Esophagus muscularis mucosa (tissue), 4 donors: ENCODE results near the gene YY1. TPM values are rescaled to one million over a fixed set of nuclear protein-coding genes. Genes with fewer than 3 reads are reported as not detected.
"Not testable (repeated sequence)": the region's sequence is repeated elsewhere in the genome, so short reads cannot be mapped to it uniquely, and the experiment has no call there.

ENCODE experiments used
- DNase-seq: peaks from one replicate; pipeline ENCODE4 v3.0.0-alpha.2; 2017; ENCODE audit errors: extremely low spot score
- H3K27ac ChIP-seq, 4 donors: fragments of 200-600 bp; sonication (generic); replicated peaks in 1 of 4; 1 replicate in 3 of 4; 2 replicates in 1 of 4; pipeline ENCODE4 v1.5.1; 2016 to 2019; ENCODE audit warnings: mild to moderate bottlenecking in 1 of 4
- H3K27me3 ChIP-seq, 4 donors: fragments of 200-600 bp; sonication (generic); one replicate each; pipeline versions ENCODE4 v1.5.1 to v1.6.0; 2016 to 2019
- H3K36me3 ChIP-seq, 4 donors: fragments of 200-600 bp; sonication (generic); one replicate each; pipeline ENCODE4 v1.5.1; 2016 to 2019
- H3K4me1 ChIP-seq, 4 donors: fragments of 200-600 bp; sonication (generic); one replicate each; pipeline ENCODE4 v1.5.1; 2016 to 2019
- H3K4me3 ChIP-seq, 4 donors: fragments of 200-600 bp; sonication (generic); 1 replicate in 2 of 4; 2 replicates in 2 of 4; pipeline ENCODE4 v1.5.1; 2016 to 2019; ENCODE audit warnings: mild to moderate bottlenecking in 4 of 4, moderate library complexity in 1 of 4
- H3K9me3 ChIP-seq, 4 donors: fragments of 200-600 bp; sonication (generic); 1 replicate in 3 of 4; 2 replicates in 1 of 4; pipeline ENCODE4 v1.5.1; 2016 to 2019
- EP300 ChIP-seq: sonication (generic); formaldehyde crosslinking; IDR thresholded peaks from one replicate; pipeline ENCODE4 v1.6.1; 2017; ENCODE audit warnings: antibody characterized with exemption
- POLR2A ChIP-seq: fragments of 450-650 bp; IDR thresholded peaks from one replicate; pipeline ENCODE4 v1.6.1; 2017; ENCODE audit warnings: antibody characterized with exemption, moderate library complexity, mild to moderate bottlenecking, low read depth
- POLR2AphosphoS5 ChIP-seq, 2 donors: sonication (generic); formaldehyde crosslinking; IDR thresholded peaks; one replicate each; pipeline ENCODE4 v1.6.1; 2017; ENCODE audit warnings: antibody characterized with exemption in 2 of 2
- WGBS: methylation state at CpG from one replicate; pipeline ENCODE4 v1.1.5; 2018; 5-methylcytosine and 5-hydroxymethylcytosine counted together
- intact Hi-C: fragments of 100-400 bp; cut with DNase I; formaldehyde crosslinking; loops from one replicate; pipeline ENCODE4 v1.15.1; 2023
- total RNA-seq, 4 donors: library from RNA; depleted of rRNA; stranded (reverse); fragments of >200 nt; gene quantifications; one replicate each; pipeline versions ENCODE4 v1.1.0 to v1.2.1, GENCODE V29; 2016
- TF ChIP-seq, protein P1 (sequence below), 3 experiments: fragments of 200-600 bp in 2 of 3; fragments of 450-650 bp in 1 of 3; sonication (generic) in 2 of 3; IDR thresholded peaks; one replicate each; pipeline ENCODE4 v1.5.1; 2017 to 2019; ENCODE audit warnings: antibody characterized with exemption in 3 of 3, mild to moderate bottlenecking in 2 of 3, moderate library complexity in 1 of 3

The YY1 gene
- total RNA-seq, 4 donors from 2014 or later, result 54.8 to 83.4 (median 62.7) TPM

DNA sequence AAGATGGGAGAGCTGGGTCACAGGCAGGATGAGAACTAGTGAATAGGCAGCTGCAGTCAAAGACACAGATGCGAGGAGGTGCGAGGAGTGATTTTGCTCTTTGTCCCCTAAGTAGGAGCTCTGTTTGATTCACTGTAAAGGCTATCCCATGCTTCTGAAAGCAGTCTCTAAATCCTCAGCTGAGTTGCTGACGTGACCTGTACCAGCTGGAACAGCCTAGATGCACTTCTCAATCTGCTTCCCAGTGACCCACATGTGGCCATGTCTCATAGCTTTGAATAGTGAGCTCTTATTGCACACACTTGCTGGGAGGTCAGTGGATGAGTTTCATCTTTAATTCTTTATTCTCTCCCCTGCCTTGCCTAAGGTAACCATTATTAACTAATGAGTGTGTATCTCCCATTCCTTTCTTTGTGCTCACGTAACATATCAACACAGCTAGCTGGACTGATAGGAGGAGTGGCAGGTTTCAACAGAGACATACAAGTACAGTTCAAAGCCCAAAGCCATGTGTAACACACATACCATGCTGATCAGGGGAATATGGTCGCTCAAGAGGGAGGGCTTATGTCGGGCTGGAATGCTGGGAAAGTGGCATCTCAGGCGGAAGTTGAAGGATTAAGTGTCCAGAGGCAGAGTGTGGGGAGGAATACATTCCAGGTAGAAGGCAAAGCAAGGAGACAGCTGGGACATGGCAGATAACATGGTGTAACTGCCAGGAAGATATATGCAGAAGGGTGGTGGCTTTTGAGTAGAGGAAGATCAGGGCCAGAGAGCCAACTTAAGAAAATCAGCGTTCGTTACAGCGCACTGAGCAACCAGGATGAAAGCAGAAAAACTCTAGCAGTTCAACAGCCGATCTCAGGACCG is 15.4 kb upstream of the YY1 start:
- Histone ChIP-seq H3K36me3 (no peaks in the 10 kb centered on the region), H3K9me3 (no peaks in the 10 kb centered on the region), H3K27me3 (no peaks in the 10 kb centered on the region), H3K27ac (no peak overlapping the region), H3K4me1 (peaks cover 22 to 31% (median 27%) of the 10 kb centered on the region in 4 donors), H3K4me3 (no peak overlapping the region)
- TF ChIP-seq POLR2A, result no peak
- no peak for TF ChIP-seq EP300
- no peak for TF ChIP-seq POLR2AphosphoS5 (IDR thresholded peaks at IDR 0.05)
- TF ChIP-seq, protein P1, sequence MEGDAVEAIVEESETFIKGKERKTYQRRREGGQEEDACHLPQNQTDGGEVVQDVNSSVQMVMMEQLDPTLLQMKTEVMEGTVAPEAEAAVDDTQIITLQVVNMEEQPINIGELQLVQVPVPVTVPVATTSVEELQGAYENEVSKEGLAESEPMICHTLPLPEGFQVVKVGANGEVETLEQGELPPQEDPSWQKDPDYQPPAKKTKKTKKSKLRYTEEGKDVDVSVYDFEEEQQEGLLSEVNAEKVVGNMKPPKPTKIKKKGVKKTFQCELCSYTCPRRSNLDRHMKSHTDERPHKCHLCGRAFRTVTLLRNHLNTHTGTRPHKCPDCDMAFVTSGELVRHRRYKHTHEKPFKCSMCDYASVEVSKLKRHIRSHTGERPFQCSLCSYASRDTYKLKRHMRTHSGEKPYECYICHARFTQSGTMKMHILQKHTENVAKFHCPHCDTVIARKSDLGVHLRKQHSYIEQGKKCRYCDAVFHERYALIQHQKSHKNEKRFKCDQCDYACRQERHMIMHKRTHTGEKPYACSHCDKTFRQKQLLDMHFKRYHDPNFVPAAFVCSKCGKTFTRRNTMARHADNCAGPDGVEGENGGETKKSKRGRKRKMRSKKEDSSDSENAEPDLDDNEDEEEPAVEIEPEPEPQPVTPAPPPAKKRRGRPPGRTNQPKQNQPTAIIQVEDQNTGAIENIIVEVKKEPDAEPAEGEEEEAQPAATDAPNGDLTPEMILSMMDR (IDR thresholded peaks at IDR 0.05), result no peak
- no peak for DNase-seq
- 90% methylated on average over 12 of the region's 12 CpGs for WGBS
- intact Hi-C loops, result no loop called here

DNA sequence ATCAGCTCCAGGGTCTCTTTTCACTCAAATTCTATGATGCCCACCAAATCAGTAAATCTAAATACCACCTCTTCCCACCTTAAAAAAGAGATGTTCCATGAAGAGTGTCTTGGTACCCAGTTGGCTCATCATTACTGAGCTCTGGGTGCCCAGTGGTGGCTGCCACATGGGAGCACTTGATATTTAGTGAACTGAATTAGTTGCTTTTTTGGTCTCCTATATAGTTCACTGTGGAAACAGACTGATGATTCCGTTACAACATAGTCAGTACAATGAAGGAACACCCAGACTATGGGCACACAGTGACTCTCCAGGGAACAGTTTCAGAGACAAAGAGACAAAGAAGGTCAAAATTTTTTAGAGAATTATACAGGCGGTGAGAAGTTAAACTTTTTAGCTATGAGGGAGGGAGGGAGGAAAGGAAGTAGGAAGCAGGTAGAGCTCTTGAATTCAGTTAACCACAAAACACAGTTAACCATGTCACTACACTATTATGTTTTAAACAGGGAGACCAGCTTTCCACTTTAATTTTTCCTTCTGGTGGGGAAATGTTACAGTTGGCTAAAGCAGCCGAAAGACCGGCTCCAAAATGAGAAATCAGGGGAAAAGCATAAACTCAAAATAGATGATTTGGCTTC is 14.6 kb upstream of the YY1 start:
- DNase-seq, result no peak
- Histone ChIP-seq H3K9me3 (no peaks in the 10 kb centered on the region), H3K27me3 (no peaks in the 10 kb centered on the region), H3K27ac (no peak overlapping the region), H3K36me3 (no peaks in the 10 kb centered on the region), H3K4me3 (no peak overlapping the region), H3K4me1 (peaks cover 22 to 31% (median 27%) of the 10 kb centered on the region in 4 donors)
- WGBS, result 84% methylated on average over 4 of the region's 4 CpGs
- intact Hi-C loops, result no loop called here
- no peak for TF ChIP-seq POLR2AphosphoS5 (IDR thresholded peaks at IDR 0.05)

DNA sequence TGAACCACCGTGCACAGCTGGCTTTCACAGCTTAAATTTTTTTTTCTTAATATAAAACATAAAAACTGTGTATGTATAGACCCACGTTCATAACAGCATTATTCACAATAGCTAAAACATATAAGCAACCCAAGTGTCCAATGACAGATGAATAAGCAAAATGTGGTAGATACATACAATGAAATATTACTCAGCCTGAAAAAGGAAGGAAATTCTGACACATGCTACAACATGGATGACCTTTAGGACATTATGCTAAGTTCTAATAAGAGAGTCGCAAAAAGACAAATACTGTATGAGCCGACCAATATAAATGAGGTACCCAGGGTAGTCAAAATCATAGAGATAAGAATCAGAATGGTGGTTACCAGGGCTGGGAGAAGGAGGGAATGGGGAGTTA is 13.8 kb upstream of the YY1 start:
- DNase-seq, result no peak
- H3K27ac ChIP-seq, result no peak overlapping the region
- intact Hi-C loops, result no loop called here
- no peaks in the 10 kb centered on the region for H3K36me3 ChIP-seq
- no peak for TF ChIP-seq POLR2AphosphoS5 (IDR thresholded peaks at IDR 0.05)
- no peak for TF ChIP-seq EP300
- TF ChIP-seq POLR2A, result no peak
- TF ChIP-seq, protein P1 (IDR thresholded peaks at IDR 0.05), result no peak
- H3K9me3 ChIP-seq, result no peaks in the 10 kb centered on the region
- no peaks in the 10 kb centered on the region for H3K27me3 ChIP-seq
- no peak overlapping the region for H3K4me3 ChIP-seq
- 90% methylated on average over 4 of the region's 4 CpGs for WGBS
- H3K4me1 ChIP-seq, result peaks cover 22 to 31% (median 27%) of the 10 kb centered on the region in 4 donors

DNA sequence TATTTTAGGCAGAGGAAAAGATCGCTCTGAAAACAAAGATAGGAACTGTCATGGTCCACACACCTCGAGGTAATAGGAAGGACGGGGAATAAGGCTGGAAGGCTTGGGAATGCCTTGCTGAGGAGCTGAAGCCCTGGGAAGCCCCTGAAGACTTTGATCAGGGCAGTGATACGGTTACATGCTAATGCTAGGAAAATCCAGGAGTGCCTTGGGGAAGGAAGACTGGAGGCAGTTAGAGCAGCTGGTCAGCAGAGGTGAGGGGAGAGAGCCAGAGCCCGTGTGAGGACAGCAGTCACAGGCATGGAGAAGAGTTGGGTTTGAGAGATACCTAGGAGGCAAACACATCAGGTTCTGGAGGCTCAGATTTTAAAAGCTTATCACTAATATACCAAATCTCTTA is 8.6 kb upstream of the YY1 start:
- 84% methylated on average over 5 of the region's 5 CpGs for WGBS
- Histone ChIP-seq H3K36me3 (peaks cover 0 to 5% (median 4%) of the 10 kb centered on the region in 4 donors), H3K27ac (no peak overlapping the region), H3K9me3 (no peaks in the 10 kb centered on the region), H3K4me3 (no peak overlapping the region), H3K27me3 (no peaks in the 10 kb centered on the region), H3K4me1 (peaks cover 0 to 12% (median 5%) of the 10 kb centered on the region in 4 donors)
- DNase-seq, result no peak
- intact Hi-C loops, result no loop called here
- TF ChIP-seq POLR2AphosphoS5 (IDR thresholded peaks at IDR 0.05) (no peak), POLR2A (no peak), EP300 (no peak)
- TF ChIP-seq, protein P1 (IDR thresholded peaks at IDR 0.05), result no peak

DNA sequence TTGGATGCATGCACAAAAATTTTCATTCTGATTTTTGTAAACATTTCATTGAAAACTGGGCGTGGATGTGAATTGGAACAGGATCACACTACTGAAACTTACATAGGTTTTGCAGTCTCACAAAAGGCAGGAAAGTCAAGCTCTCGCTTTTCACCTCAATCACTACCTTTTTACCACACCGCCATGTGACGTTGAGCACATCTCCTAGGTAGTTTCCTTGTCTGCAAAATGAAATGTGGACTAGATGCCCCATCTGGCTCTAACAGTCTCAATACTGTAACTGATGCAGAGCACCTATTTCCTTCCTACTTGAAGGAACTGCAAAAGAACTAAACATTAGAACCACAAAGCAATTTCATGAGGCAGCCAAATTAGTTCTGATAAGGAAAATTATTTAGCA is 4.4 kb upstream of the YY1 start:
- peaks cover 16 to 35% (median 28%) of the 10 kb centered on the region in 4 donors for H3K4me1 ChIP-seq
- H3K36me3 ChIP-seq, result peaks cover 0 to 5% (median 4%) of the 10 kb centered on the region in 4 donors
- H3K9me3 ChIP-seq, result no peaks in the 10 kb centered on the region
- no peaks in the 10 kb centered on the region for H3K27me3 ChIP-seq
- DNase-seq, result no peak
- TF ChIP-seq POLR2A (no peak), EP300 (no peak), POLR2AphosphoS5 (IDR thresholded peaks at IDR 0.05) (no peak)
- TF ChIP-seq, protein P1 (IDR thresholded peaks at IDR 0.05), result no peak
- no peak overlapping the region for H3K4me3 ChIP-seq
- no peak overlapping the region for H3K27ac ChIP-seq
- 64% methylated on average over 4 of the region's 4 CpGs for WGBS
- intact Hi-C loops, result no loop called here

DNA sequence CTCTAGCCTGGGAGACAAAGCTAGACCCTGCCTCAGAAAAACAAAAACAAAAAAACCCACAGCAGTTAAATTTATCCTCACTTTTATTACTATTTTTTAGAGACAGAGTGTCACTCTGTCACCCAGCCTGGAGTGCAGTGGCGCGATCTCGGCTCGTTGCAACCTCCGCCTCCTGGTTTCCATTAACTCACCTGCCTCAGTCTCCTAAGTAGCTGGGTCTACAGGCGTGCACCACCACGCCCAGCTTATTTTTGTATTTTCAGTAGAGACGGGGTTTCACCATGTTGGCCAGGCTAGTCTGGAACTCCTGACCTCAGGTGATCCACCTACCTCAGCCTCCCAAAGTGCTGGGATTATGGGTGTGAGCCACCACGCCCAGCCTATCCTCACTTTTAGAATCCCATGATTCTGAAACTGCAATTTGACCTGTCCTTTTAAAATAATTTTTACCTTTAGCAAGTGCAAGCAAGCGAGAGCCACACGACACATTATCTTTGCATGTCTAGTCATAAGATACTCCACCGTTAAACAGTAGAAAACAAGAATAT is 2.6 kb upstream of the YY1 start:
- H3K27ac ChIP-seq, H3K9me3 ChIP-seq, DNase-seq, H3K4me3 ChIP-seq, H3K27me3 ChIP-seq, H3K36me3 ChIP-seq: not testable (repeated sequence)
- intact Hi-C loops, result loop anchor here (2.0 kb wide), 1 partner anchor 22 kb away; no protein-coding TSS in a partner anchor
- 88% methylated on average over 12 of the region's 12 CpGs for WGBS
- H3K4me1 ChIP-seq, result peaks cover 22 to 41% (median 33%) of the 10 kb centered on the region in 4 donors
